HG03103 (cell line): ENCODE measurements around the gene ENSA.
"Not testable (repeated sequence)": the region's sequence is repeated elsewhere in the genome, so short reads cannot be mapped to it uniquely, and the experiment has no call there.

Experiments used
- ATAC-seq: cut with Tn5 transposase; IDR thresholded peaks from one replicate; pipeline ENCODE4 v1.9.1; 2021; ENCODE audit warnings: low read depth; ENCODE audit not compliant: unreplicated experiment

Gene ENSA, protein sequence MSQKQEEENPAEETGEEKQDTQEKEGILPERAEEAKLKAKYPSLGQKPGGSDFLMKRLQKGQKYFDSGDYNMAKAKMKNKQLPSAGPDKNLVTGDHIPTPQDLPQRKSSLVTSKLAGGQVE

DNA sequence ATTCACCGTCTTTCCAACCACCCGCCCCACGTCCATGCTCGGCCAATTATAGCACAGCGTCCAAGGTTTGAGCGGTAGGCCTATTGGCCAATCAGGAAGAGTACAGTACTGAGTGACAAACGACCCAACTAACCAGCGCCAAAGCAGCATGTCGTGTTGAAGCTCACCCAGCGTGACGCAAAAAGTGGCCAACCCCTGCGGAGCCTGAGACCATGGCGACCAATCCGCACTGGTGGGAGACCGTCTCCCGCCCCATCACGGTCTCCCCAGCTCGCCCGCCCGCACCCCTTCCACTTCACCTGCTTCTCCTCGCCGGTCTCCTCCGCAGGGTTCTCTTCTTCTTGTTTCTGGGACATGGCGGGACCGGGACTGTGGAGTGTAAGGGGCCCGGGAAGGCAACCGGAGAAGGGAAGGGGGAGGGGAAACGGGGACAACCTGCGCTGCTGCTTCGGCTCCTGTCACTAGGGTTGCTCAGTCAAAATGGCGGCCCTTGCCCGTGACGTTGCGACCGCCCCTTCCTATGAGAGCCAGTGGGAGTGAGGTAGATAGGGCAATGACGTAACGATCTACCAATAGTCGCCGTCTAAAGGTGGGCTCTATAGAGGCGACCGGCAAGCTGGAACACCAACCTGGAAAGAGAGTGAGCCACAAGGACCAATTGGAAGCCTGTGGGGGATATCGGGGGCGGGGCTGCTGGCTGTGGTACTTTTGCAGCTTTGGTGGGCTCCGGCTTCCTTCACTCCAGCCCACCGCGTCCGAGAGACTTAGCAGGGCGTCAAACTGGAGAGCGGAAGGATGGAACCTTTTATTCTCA, at the start of gene ENSA:
TSS of gene ENSA (minus strand) at position 498 of the 814 bp plus-strand sequence. CDS start at position 356, 142 bp downstream.
- ATAC-seq, result peak; percentile 86

DNA sequence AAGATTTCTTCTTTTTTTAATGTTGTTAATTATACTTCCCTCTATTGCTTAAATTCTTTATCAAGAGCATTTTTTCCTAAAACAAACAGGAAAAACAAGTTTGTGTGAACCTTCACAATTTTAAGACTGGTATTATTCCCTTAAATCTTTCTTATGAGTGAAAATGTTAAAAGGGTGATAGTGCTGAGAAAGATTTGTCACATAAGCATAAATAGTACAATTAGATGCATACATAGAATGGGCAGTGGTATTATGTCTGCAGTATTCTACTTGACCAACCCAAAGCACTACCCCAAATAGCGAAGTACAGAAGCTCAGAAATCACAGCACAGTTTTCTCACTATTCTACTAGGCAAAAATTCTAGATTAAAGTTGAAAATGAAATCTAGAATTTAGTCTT, 49.6 kb upstream of the ENSA start:
- no peak for ATAC-seq

DNA sequence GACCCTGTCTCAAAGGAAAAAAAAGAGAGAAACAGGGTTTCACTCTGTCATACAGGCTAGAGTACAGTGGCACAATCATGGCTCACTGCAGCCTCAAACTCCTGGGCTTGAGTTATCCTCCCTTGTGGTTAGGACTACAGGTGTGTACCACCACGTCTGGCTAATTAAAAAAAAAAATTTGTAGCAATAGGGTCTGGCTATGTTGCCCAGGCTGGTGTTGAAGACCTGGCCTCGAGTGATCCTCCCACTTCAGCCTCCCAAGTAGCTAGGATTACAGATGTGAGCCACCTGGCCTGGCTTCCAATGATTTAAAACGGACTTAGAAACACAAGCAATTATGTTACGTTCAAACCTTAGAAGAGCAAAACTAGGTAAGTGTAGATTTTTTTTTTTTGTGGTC, 45.5 kb upstream of the ENSA start:
- ATAC-seq, result no peak

DNA sequence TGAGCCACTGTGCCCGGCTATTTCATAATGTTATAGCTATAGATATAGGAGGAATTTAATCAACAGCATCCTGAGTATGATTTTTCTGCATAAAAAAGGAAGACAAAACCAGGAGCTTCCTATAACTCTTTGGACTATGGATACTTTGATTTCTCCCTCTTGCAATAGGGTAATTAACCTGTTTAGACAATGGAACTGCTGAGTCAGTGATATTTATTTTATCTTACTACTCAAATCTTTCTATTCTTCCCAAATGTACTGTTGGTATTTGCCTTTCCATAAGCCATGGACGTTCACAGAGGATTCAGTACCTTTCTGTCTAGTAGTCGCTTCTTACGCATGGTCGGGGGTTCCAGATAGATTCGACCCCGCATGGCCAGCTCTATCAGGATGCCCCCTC, 33.9 kb upstream of the ENSA start:
- no peak for ATAC-seq

DNA sequence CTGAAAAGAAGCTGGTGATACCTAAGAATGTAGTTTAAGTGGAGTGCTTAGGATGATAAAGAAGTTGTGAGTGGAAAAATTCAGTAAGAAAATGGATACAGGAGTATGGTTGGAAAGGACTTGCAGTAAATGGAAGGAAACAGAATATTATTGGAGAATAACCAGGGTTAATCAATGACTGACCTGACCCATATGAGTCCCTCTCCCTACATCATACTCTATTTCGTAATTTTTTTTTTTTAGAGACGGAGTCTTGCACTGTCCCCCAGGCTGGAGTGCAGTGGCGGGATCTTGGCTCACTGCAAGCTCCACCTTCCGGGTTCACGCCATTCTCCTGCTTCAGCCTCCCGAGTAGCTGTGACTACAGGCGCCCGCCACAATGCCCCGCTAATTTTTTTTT, 33.4 kb upstream of the ENSA start:
- no peak for ATAC-seq

DNA sequence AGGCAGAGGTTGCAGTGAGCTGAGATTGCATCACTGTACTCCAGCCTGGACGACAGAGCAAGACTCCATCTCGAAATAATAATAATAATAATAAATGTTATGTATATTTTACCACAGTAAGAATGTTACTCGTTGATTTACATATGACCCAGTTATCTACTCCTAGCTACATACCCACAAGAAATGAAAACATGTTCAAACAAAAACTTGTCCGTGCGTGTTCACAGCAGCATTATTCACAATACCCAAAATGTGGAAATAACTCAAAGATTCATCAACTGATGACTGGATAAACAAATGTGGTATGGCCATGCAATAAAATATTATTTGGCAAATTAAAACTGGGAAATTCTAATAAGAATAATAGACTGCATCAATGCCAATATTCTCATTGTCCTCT, 31.7 kb upstream of the ENSA start:
- no peak for ATAC-seq

DNA sequence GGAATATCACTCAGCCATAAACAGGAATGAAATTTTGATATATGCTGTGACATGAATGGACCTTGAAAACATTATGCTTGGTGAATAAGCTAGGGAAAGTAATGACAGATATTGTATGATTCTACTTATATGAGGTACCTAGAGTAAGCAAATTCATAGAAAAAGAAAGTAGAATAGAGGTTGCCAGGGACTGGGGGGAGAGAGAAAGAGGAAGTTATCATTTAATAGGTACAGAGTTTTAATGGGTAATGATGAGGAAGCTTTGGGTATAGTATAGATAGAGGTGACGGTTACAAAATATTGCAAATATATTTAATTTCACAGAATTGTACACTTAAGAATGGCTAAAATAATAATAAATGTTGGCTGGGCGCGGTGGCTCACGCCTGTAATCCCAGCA, 31.2 kb upstream of the ENSA start:
- no peak for ATAC-seq

DNA sequence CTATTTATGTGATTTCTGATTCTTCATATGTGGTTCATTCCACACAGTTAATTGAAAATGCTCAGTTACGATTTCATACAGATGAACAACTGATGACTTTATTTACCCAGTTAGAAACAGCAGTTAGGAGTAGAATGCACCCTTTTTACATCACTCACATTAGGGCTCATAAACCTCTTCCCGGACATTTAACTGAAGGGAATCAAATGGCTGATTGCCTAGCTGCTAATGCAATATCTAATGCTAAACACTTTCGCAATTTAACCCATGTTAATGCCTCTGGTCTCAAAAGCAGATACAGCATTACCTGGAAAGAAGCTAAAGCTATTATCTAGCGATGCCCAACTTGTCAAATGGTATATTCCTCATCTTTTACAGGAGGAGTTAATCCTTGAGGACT, 27.7 kb upstream of the ENSA start:
- not testable (repeated sequence) for ATAC-seq

DNA sequence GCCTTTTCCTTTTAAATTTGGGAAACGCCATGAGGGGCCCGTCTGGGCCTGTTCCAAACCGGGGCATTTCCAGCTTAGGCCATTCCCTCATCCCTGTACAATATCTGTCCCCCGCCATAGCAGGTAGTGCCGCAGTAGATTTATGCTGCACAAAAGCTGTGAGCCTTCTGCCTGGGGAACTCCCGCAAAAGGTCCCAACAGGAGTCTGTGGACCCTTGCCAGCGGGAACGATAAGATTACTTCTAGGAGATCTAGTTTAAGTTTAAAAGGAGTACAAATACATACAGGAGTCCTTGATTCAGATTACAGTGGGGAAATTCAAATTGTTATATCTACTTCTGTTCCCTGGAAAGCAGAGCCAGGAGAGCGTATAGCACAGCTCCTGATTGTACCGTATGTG, 25.2 kb upstream of the ENSA start:
- not testable (repeated sequence) for ATAC-seq

DNA sequence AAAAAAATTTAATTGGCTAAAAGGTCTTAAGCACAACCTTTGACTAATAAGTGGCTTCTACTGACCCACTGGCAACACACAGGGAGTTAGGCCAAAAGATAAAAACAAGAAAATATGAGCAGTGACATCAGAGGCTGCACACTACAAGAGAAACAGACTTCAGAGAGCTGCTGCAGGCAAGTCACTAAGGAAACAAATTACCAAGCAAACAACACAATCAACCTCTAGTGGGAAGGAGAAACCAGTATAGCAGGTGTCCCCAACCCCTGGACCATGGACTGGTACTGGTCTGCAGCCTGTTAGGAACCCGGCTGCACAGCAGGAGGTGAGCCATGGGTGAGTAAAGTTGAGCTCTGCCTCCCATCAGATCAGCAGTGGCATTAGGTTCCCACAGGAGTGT, 20.8 kb upstream of the ENSA start:
- ATAC-seq, result no peak

DNA sequence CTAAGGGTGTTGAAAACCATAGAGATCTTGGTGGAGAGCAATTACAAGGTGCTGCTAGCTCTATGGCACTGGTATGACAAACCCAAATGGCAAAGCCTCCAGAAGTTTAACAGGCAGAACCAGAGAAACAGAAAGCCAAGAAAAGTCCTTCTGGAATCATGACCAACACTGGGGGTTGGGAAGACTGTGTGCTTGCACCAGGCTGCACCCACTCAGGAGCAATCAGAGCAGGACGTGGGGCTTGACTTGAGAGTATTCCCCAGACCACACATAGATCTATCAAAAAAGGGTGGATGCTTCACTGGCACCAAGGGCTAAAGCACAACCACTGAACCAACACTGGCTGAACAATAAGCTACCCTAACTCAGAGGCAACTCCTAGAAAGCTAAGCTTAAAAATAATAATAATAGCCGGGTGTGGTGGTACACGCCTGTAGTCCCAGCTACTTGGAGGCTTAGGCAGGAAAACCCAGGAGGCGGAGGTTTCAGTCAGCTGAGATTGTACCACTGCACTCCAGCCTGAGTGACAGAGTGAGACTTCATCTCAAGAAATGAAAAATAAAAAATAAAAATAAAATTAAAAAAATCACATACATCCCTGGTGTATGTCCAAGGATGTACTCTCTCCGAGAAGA, 20.1 kb upstream of the ENSA start:
- no peak for ATAC-seq

DNA sequence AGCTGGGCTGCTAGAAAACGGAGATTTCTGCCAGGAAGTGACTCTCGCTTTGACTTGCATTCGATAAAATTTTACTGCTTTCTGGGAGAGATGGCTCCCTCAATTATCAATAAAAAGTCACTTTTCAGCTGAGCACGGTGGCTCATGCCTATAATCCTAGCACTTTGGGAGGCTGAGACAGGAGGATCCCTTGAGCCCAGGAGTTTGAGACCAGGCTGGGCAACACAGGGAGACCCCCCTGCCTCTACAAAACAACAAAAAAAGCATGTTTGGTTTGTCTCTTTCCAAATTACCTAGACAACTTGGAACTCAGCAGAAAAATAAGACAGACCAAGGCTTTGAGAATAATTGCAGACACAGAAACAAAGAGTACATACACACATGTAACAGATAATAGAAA, 12.9 kb upstream of the ENSA start:
- no peak for ATAC-seq

DNA sequence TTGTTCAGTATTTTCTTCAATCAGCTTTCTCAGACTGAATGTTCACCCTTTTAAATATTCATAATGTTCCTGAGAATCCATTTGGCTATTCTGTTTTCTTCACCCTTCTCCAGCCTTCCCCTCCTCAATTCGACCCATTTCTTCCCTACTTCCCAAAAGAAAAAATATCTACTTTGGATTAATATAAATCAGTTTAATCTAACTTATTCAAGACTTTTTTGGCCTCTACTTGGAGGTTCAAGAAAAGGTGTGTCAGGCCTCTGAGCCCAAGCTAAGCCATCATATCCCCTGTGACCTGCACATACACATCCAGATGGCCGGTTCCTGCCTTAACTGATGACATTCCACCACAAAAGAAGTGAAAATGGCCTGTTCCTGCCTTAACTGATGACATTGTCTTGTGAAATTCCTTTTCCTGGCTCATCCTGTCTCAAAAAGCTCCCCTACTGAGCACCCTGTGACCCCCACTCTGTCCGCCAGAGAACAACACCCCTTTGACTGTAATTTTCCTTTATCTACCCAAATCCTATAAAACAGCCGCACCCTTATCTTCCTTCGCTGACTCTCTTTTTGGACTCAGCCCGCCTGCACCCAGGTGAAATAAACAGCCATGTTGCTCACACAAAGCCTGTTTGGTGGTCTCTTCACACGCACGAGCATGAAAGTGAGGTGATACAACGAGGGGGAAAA, 11.9 kb upstream of the ENSA start:
- not testable (repeated sequence) for ATAC-seq

DNA sequence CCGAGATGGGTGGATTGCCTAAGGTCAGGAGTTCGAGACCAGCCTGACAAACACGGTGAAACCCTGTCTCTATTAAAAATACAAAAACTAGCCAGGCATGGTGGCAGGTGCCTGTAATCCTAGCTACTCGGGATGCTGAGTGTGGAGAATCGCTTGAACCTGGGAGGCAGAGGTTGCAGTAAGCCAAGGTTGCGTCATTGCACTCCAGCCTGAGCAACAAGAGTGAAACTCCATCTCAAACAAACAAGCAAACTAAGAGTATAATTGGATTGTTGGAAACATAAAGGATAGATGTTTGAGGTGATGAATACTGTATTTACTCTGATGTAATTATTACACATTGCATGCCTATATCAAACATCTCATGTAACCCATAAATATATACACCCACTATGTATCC, 9.0 kb upstream of the ENSA start:
- not testable (repeated sequence) for ATAC-seq

DNA sequence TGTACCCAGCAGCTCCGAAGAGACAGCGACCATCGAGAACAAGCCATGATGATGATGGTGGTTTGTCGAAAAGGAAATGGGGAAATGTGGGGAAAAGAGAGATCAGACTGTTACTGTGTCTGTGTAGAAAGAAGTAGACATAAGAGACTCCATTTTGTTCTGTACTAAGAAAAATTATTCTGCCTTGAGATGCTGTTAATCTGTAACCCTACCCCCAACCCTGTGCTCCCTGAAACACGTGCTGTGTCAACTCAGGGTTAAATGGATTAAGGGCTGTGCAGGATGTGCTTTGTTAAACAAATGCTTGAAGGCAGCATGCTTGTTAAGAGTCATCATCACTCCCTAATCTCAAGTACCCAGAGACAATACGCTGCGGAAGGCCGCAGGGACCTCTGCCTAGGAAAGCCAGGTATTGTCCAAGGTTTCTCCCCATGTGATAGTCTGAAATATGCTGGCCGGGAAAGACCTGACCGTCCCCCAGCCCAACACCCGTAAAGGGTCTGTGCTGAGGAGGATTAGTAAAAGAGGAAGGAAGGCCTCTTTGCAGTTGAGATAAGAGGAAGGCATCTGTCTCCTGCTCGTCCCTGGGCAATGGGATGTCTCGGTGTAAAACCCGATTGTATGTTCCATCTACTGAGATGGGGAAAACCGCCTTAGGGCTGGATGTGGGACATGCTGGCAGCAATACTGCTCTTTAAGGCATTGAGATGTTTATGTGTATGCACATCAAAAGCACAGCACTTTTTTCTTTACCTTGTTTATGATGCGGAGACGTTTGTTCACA, 5.6 kb upstream of the ENSA start:
- not testable (repeated sequence) for ATAC-seq

DNA sequence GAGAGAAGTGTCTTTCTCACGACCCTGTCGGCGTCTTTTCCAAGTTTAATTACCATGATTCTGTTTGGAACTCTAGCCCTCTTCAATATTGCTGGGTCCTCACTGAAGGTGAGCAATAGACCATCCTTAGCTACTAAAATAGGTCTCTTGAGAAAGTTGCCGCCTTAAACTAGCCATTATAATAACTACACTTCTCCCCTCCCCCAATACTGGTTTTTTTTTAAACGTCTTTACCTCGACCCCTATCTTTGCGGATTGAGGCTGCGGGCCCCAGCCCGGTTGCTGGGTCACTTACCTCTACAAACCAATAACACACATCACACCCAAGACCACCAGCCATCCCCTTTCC, 672 bp downstream of the ENSA start:
- ATAC-seq, result no peak

DNA sequence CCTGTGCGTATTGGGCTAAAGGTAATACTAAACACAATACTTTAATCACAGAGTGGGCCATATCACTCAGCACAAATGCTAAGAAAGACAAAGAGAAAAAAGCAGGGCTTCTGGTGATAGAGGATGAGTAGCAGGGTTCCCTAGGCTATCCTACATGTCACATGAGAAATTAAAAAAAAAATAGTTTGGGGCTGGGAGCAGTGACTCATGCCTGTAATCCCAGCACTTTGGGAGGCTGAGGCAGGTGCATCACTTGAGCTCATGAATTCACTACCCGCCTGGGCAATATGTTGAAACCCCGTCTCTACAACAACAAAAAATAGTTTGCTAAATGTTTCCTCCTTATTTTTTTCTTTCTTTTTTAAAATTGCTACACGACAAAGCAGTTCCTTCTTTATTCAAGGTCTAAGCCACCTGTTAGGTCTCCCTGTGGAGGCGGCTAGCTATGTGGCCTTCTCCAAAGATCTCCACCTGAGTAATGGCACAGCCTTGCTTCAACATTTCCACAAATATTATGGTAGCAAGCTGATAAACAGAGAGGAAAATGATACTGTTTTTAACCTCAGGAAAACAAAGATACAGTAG, 1.5 kb downstream of the ENSA start:
- ATAC-seq, result no peak

DNA sequence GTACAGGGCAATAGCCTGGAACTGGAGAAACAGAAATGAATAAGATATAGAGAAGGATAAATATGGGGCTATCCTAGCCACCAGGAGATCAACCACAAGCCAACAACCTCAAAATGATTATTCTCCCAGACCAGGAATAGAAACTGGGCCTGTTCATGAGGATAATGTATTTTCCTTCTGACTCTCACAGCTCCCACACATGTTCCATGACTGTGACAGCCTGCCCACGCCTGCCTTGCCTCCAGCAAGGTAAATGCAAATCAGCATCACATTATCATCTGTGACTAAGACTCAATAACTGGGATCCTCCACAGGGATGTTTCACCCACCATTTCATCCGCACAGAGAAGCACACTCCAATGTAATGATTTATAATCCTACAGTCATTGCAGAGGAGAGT, 3.3 kb downstream of the ENSA start:
- no peak for ATAC-seq

DNA sequence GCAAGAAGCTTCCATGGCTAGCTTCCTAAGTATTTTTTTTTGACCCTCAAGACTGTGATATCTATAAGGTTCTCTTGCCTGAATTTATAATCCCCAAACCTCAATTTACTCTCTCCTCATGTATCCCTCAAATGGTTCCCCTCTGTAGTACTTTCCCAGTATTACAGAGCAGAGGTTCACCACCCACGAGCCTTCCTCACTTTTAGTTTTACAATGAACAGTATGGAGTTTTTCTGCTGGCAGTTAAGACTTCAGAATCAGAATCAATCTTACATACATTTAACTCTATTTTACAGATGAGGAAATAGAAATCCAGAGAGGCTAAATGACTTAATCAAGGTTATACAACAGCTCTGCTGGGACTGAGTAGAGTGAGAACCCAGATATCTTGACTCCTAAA, 4.9 kb downstream of the ENSA start:
- ATAC-seq, result not testable (repeated sequence)

DNA sequence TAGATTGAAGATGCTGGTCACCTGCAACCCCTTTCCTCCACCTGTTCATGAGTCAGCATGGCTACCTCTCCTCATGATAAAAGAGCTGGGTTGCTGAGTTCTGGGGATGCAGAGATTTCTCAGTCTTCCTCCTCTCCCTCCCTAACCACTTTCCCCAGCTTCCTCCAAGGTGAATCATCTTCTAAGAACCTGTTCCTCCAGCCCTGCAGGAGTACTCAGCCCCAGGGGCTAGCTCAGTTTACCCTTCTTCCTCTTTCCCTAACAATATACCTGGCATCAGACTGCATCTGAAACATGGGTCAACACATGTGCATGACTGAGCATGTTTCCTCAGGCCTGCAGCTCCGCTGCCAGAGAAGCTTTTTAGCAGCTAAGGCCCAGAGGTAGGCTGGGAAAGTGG, 5.3 kb downstream of the ENSA start:
- ATAC-seq, result not testable (repeated sequence)
